Measurements from ENCODE around the gene PLRG1. TPM values are rescaled to one million over a fixed set of nuclear protein-coding genes. Genes with fewer than 3 reads are reported as not detected.

The PLRG1 gene
- polyA plus RNA-seq, 3 donors: 34.6 to 56.1 (median 52.5) TPM

GRCh38 chr4:154569584-154569983 is 19.4 kb upstream of the PLRG1 start:
- no peak overlapping the region for H3K4me3 ChIP-seq (replicated peaks in 1 of 3; ENCODE audit: low read depth in 2 of 3, low read length in 3 of 3)
- H4K20me1 ChIP-seq (ENCODE audit: insufficient read depth, low read length): no peaks in the 10 kb centered on the region
- no peaks in the 10 kb centered on the region for H3K4me1 ChIP-seq (ENCODE audit: control insufficient read depth in 1 of 2, insufficient read depth in 2 of 2, low read length in 2 of 2)
- Mint-ChIP-seq H3K9me3 (peaks cover 0 to 2% (median 0%) of the 10 kb centered on the region in 7 donors), H3K27me3 (ENCODE audit: low read depth in 3 of 3) (no peaks in the 10 kb centered on the region), H3K27ac (no peak overlapping the region), H3K36me3 (no peaks in the 10 kb centered on the region), H3K4me1 (no peaks in the 10 kb centered on the region), H3K4me3 (no peak overlapping the region)
- H3K27me3 ChIP-seq (ENCODE audit: control insufficient read depth in 2 of 2, insufficient read depth in 2 of 2, low read length in 2 of 2): no peaks in the 10 kb centered on the region
- H3K36me3 ChIP-seq (replicated peaks in 1 of 2; ENCODE audit: control insufficient read depth in 1 of 2, insufficient read depth in 2 of 2, low read length in 2 of 2): no peaks in the 10 kb centered on the region
- no peak for DNase-seq
- intact Hi-C loops (cut with micrococcal nuclease): no loop called here
- TF ChIP-seq CTCF (IDR thresholded peaks at IDR 0.05): no peak
- H3K9ac ChIP-seq (ENCODE audit: insufficient read depth, low read length, poor library complexity, severe bottlenecking): no peak overlapping the region
- no peak overlapping the region for H3K4me2 ChIP-seq (replicated peaks; ENCODE audit: extremely low read depth, low read length, poor library complexity, severe bottlenecking)
- 98% methylated on average over 4 of the region's 5 CpGs for WGBS (ENCODE audit: insufficient coverage)
- H3K27ac ChIP-seq (ENCODE audit: low read depth in 1 of 2, low read length in 2 of 2): no peak overlapping the region
- H2AFZ ChIP-seq (ENCODE audit: insufficient read depth, low read depth, low read length, poor library complexity, severe bottlenecking): no peak overlapping the region
- no peaks in the 10 kb centered on the region for H3K79me2 ChIP-seq (ENCODE audit: insufficient read depth, low read length)
- H3K9me3 ChIP-seq (replicated peaks in 1 of 2; ENCODE audit: control insufficient read depth in 1 of 2, insufficient read depth in 1 of 2, low read length in 2 of 2): no peaks in the 10 kb centered on the region

- H3K4me1 ChIP-seq (ENCODE audit: control insufficient read depth in 1 of 2, insufficient read depth in 2 of 2, low read length in 2 of 2): no peaks in the 10 kb centered on the region
- 10% methylated on average over 2 of the region's 3 CpGs for WGBS (ENCODE audit: insufficient coverage)
- H3K79me2 ChIP-seq (ENCODE audit: insufficient read depth, low read length): no peaks in the 10 kb centered on the region
- intact Hi-C loops (cut with micrococcal nuclease): no loop called here
- H3K27me3 ChIP-seq (ENCODE audit: control insufficient read depth in 2 of 2, insufficient read depth in 2 of 2, low read length in 2 of 2): no peaks in the 10 kb centered on the region
- no peak overlapping the region for H3K4me3 ChIP-seq (replicated peaks in 1 of 3; ENCODE audit: low read depth in 2 of 3, low read length in 3 of 3)
- Mint-ChIP-seq H3K4me3 (no peak overlapping the region), H3K36me3 (no peaks in the 10 kb centered on the region), H3K27me3 (ENCODE audit: low read depth in 3 of 3) (no peaks in the 10 kb centered on the region), H3K27ac (no peak overlapping the region), H3K9me3 (peaks cover 0 to 2% (median 0%) of the 10 kb centered on the region in 7 donors), H3K4me1 (no peaks in the 10 kb centered on the region)
- no peak for TF ChIP-seq CTCF (IDR thresholded peaks at IDR 0.05)
- no peak overlapping the region for H3K27ac ChIP-seq (ENCODE audit: low read depth in 1 of 2, low read length in 2 of 2)
- no peaks in the 10 kb centered on the region for H3K36me3 ChIP-seq (replicated peaks in 1 of 2; ENCODE audit: control insufficient read depth in 1 of 2, insufficient read depth in 2 of 2, low read length in 2 of 2)
- no peak overlapping the region for H3K4me2 ChIP-seq (replicated peaks; ENCODE audit: extremely low read depth, low read length, poor library complexity, severe bottlenecking)
- no peak for DNase-seq
- no peak overlapping the region for H2AFZ ChIP-seq (ENCODE audit: insufficient read depth, low read depth, low read length, poor library complexity, severe bottlenecking)
- no peaks in the 10 kb centered on the region for H4K20me1 ChIP-seq (ENCODE audit: insufficient read depth, low read length)
- H3K9me3 ChIP-seq (replicated peaks in 1 of 2; ENCODE audit: control insufficient read depth in 1 of 2, insufficient read depth in 1 of 2, low read length in 2 of 2): no peaks in the 10 kb centered on the region
- no peak overlapping the region for H3K9ac ChIP-seq (ENCODE audit: insufficient read depth, low read length, poor library complexity, severe bottlenecking)
Measured at GRCh38 chr4:154569028-154569427, 18.8 kb upstream of the PLRG1 start.
